ENCODE measurements around the gene CAMK1D. TPM values are rescaled to one million over a fixed set of nuclear protein-coding genes. Genes with fewer than 3 reads are reported as not detected.

The CAMK1D gene
- total RNA-seq, 4 donors from 2014 or later = 8.8 to 17.8 (median 13.9) TPM

- TF ChIP-seq CTCF (IDR thresholded peaks at IDR 0.05; ENCODE audit: low read depth) = no peak
Measured at GRCh38 chr10:12355384-12355783, 6.0 kb downstream of the CAMK1D start.

GRCh38 chr10:12357525-12358151, 8.3 kb downstream of the CAMK1D start:
- no peak for TF ChIP-seq CTCF (IDR thresholded peaks at IDR 0.05; ENCODE audit: low read depth)

- TF ChIP-seq CTCF (IDR thresholded peaks at IDR 0.05; ENCODE audit: low read depth) = no peak
Measured at GRCh38 chr10:12358863-12359564, 9.7 kb downstream of the CAMK1D start.

- no peak for TF ChIP-seq CTCF (IDR thresholded peaks at IDR 0.05; ENCODE audit: low read depth)
Measured at GRCh38 chr10:12360461-12360860, 11.1 kb downstream of the CAMK1D start.

- TF ChIP-seq CTCF (IDR thresholded peaks at IDR 0.05; ENCODE audit: low read depth) = no peak
Measured at GRCh38 chr10:12364559-12364958, 15.2 kb downstream of the CAMK1D start.

- no peak for TF ChIP-seq CTCF (IDR thresholded peaks at IDR 0.05; ENCODE audit: low read depth)
Measured at GRCh38 chr10:12367272-12367671, 17.9 kb downstream of the CAMK1D start.

- TF ChIP-seq CTCF (IDR thresholded peaks at IDR 0.05; ENCODE audit: low read depth) = no peak
Measured at GRCh38 chr10:12369982-12370381, 20.6 kb downstream of the CAMK1D start.
